ENCODE data around the gene VAV1.

DNA sequence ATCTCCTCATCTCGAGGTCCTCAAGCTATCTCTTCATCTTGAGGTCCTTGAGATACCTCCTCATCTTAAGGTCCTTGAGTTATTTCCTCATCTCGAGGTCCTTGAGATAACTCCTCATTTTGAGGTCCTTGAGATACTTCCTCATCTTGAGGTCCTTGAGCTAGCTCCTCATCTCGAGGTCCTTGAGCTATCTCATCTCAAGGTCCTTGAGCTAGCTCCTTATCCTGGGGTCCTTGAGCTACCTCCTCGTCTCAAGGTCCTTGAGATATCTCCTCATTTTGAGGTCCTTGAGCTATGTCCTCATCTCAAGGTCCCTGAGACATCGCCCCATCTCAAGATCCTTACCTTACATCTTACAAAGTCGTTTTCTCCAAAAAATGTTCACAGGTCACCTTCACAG lies 18.7 kb downstream of the VAV1 start:
- TF ChIP-seq, protein P1, sequence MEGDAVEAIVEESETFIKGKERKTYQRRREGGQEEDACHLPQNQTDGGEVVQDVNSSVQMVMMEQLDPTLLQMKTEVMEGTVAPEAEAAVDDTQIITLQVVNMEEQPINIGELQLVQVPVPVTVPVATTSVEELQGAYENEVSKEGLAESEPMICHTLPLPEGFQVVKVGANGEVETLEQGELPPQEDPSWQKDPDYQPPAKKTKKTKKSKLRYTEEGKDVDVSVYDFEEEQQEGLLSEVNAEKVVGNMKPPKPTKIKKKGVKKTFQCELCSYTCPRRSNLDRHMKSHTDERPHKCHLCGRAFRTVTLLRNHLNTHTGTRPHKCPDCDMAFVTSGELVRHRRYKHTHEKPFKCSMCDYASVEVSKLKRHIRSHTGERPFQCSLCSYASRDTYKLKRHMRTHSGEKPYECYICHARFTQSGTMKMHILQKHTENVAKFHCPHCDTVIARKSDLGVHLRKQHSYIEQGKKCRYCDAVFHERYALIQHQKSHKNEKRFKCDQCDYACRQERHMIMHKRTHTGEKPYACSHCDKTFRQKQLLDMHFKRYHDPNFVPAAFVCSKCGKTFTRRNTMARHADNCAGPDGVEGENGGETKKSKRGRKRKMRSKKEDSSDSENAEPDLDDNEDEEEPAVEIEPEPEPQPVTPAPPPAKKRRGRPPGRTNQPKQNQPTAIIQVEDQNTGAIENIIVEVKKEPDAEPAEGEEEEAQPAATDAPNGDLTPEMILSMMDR (IDR thresholded peaks at IDR 0.05): no peak
- TF ChIP-seq POLR2A (IDR thresholded peaks at IDR 0.05): no peak
- TF ChIP-seq EP300 (IDR thresholded peaks at IDR 0.05): no peak

Measured in ovary (tissue), 3 donors.